ENCODE measurements around the gene COL19A1.

Gene COL19A1

DNA sequence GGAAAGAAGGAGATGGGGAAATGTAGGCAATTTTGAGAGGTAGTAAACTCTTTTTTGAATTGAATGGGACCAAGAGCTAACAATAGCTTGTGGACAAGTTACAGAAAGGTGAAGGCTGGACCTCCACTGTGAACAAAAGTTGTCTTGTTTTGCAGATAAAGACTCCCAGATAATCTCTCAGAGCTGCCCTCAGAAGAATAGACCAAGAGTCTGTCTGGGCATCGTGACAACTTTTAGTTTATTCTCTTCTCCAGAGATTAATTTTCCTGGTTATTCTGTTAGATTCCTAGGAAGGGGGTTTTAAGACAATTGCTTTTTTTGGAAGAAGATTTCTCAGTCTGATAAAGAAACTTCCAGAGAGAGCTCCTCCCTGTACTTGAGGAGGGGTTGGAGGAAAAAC lies 161.9 kb downstream of the COL19A1 start:
- Histone ChIP-seq H3K9ac (ENCODE audit: low read length) (no peak overlapping the region), H2AFZ (ENCODE audit: low read depth, low read length, severe bottlenecking) (no peak overlapping the region), H3K27me3 (ENCODE audit: low read length) (no peaks in the 10 kb centered on the region), H3K36me3 (ENCODE audit: low read length) (no peaks in the 10 kb centered on the region), H4K20me1 (ENCODE audit: low read depth, low read length) (no peaks in the 10 kb centered on the region), H3F3A (ENCODE audit: insufficient read depth) (no peaks in the 10 kb centered on the region), H3K79me2 (ENCODE audit: insufficient read depth, low read length) (no peaks in the 10 kb centered on the region), H3K4me2 (ENCODE audit: low read depth, low read length, poor library complexity, severe bottlenecking) (no peak overlapping the region), H3K9me2 (replicated peaks; ENCODE audit: insufficient read depth, low read length) (no peaks in the 10 kb centered on the region), H3K27ac (ENCODE audit: low read depth, low read length) (no peak overlapping the region), H3K9me3 (ENCODE audit: insufficient read depth, low read length) (no peaks in the 10 kb centered on the region), H3K4me3 (ENCODE audit: insufficient read depth, low read length, poor library complexity, severe bottlenecking) (no peak overlapping the region)
- TF ChIP-seq, protein P1, sequence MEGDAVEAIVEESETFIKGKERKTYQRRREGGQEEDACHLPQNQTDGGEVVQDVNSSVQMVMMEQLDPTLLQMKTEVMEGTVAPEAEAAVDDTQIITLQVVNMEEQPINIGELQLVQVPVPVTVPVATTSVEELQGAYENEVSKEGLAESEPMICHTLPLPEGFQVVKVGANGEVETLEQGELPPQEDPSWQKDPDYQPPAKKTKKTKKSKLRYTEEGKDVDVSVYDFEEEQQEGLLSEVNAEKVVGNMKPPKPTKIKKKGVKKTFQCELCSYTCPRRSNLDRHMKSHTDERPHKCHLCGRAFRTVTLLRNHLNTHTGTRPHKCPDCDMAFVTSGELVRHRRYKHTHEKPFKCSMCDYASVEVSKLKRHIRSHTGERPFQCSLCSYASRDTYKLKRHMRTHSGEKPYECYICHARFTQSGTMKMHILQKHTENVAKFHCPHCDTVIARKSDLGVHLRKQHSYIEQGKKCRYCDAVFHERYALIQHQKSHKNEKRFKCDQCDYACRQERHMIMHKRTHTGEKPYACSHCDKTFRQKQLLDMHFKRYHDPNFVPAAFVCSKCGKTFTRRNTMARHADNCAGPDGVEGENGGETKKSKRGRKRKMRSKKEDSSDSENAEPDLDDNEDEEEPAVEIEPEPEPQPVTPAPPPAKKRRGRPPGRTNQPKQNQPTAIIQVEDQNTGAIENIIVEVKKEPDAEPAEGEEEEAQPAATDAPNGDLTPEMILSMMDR (IDR thresholded peaks at IDR 0.05; ENCODE audit: insufficient read depth, low read length, poor library complexity, severe bottlenecking): no peak
- no peak for TF ChIP-seq EZH2phosphoT487 (conservative IDR thresholded peaks at IDR 0.05; ENCODE audit: low read length)

DNA sequence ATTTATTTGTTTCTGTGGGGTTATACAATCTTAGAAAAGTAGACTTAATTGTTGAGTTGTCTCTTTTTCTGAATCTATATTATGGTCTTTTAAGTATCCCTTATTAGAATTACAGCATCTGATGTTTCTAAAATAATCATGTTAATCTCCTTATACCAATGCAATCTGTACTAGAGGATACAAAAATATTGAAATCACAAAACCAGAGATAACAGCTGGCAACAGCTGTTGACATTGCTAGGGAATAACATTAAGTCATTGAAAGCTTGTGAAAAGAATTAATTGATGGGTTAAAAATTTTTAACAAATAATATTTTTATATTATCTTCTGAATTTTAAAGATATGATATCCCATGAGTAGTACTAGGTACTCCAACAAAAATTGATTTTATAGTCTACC lies 162.6 kb downstream of the COL19A1 start:
- no peaks in the 10 kb centered on the region for H4K20me1 ChIP-seq (ENCODE audit: low read depth, low read length)
- no peaks in the 10 kb centered on the region for H3K27me3 ChIP-seq (ENCODE audit: low read length)
- no peaks in the 10 kb centered on the region for H3K79me2 ChIP-seq (ENCODE audit: insufficient read depth, low read length)
- no peaks in the 10 kb centered on the region for H3K36me3 ChIP-seq (ENCODE audit: low read length)
- H3K27ac ChIP-seq (ENCODE audit: low read depth, low read length): no peak overlapping the region
- H3K9ac ChIP-seq (ENCODE audit: low read length): no peak overlapping the region
- no peaks in the 10 kb centered on the region for H3K9me2 ChIP-seq (replicated peaks; ENCODE audit: insufficient read depth, low read length)
- H2AFZ ChIP-seq (ENCODE audit: low read depth, low read length, severe bottlenecking): no peak overlapping the region
- TF ChIP-seq, protein P1 (IDR thresholded peaks at IDR 0.05; ENCODE audit: insufficient read depth, low read length, poor library complexity, severe bottlenecking): no peak
- no peak for TF ChIP-seq EZH2phosphoT487 (conservative IDR thresholded peaks at IDR 0.05; ENCODE audit: low read length)
- H3K9me3 ChIP-seq (ENCODE audit: insufficient read depth, low read length): no peaks in the 10 kb centered on the region
- H3K4me3 ChIP-seq (ENCODE audit: insufficient read depth, low read length, poor library complexity, severe bottlenecking): no peak overlapping the region
- no peak overlapping the region for H3K4me2 ChIP-seq (ENCODE audit: low read depth, low read length, poor library complexity, severe bottlenecking)
- no peaks in the 10 kb centered on the region for H3F3A ChIP-seq (ENCODE audit: insufficient read depth)

DNA sequence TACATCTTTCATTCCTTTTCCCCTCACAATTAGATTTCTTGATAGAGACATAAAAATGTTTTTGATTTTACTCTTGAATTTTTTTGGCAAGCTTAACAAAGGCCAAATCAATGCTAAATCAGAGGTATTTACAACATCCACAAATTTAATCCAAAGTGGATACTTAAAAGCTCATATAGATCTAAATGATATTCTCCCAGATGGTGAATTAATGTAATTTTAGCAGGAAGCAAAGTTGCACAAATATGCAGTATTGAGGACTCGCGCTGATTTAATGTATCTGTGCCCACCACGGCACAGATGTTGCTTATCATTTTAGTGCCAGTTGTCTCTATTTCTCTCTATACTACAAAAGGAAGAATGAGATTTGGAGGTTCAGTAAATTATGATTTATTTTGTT lies 167.4 kb downstream of the COL19A1 start:
- Histone ChIP-seq H3K79me2 (ENCODE audit: insufficient read depth, low read length) (no peaks in the 10 kb centered on the region), H3K27ac (ENCODE audit: low read depth, low read length) (no peak overlapping the region), H3K4me3 (ENCODE audit: insufficient read depth, low read length, poor library complexity, severe bottlenecking) (no peak overlapping the region), H3K9me2 (replicated peaks; ENCODE audit: insufficient read depth, low read length) (no peaks in the 10 kb centered on the region), H3K9me3 (ENCODE audit: insufficient read depth, low read length) (no peaks in the 10 kb centered on the region), H4K20me1 (ENCODE audit: low read depth, low read length) (no peaks in the 10 kb centered on the region), H3K4me2 (ENCODE audit: low read depth, low read length, poor library complexity, severe bottlenecking) (no peak overlapping the region), H3K36me3 (ENCODE audit: low read length) (no peaks in the 10 kb centered on the region), H3K9ac (ENCODE audit: low read length) (no peak overlapping the region), H2AFZ (ENCODE audit: low read depth, low read length, severe bottlenecking) (no peak overlapping the region), H3K27me3 (ENCODE audit: low read length) (no peaks in the 10 kb centered on the region), H3F3A (ENCODE audit: insufficient read depth) (no peaks in the 10 kb centered on the region)
- TF ChIP-seq EZH2phosphoT487 (conservative IDR thresholded peaks at IDR 0.05; ENCODE audit: low read length): no peak
- TF ChIP-seq, protein P1 (IDR thresholded peaks at IDR 0.05; ENCODE audit: insufficient read depth, low read length, poor library complexity, severe bottlenecking): no peak

All from SU-DHL-6 (cell line).